C4-2B (cell line): ENCODE results near the gene MYLK3.

Experiments used
- CTCF ChIP-seq: fragments of 450-650 bp; conservative IDR thresholded peaks from 2 replicates; pipeline ENCODE4 v1.5.1; 2017; ENCODE audit warnings: mild to moderate bottlenecking
- ZFX ChIP-seq: fragments of 450-650 bp; IDR thresholded peaks from 2 replicates; pipeline ENCODE4 v1.6.1; 2017

DNA sequence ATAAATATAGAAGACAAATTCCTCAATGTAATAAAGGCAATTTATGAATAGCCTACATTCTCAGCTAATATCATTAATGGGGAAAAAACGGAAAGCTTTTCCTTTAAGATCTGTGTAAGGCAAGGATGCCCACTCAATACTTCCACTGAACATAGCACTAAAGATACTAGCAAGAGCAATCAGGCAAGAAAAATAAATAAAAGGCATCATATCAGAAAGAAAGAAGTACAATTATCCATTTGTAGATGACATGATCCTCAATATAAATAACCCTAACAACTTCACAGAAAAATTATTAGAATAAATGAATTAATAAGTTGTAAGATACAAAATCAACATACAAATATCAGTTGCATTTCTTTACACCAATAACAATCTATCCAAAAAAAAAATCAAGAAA is 45.7 kb upstream of the MYLK3 start:
- TF ChIP-seq CTCF (no peak), ZFX (no peak)
